ENCODE data around the gene ACOX1. TPM values are rescaled to one million over a fixed set of nuclear protein-coding genes. Genes with fewer than 3 reads are reported as not detected.
A peak's percentile ranks its signal among the peaks of the same experiment; 100 is the strongest.

Gene ACOX1
- total RNA-seq, 4 donors from 2014 or later, result 11.2 to 70.0 (median 42.0) TPM

GRCh38 chr17:75900691-75901533 is 78.1 kb downstream of the ACOX1 start:
- no peak overlapping the region for H3K27ac ChIP-seq
- H3K9me3 ChIP-seq, result no peaks in the 10 kb centered on the region
- peaks cover 0 to 7% of the 10 kb centered on the region in 2 donors for H3K4me1 ChIP-seq
- no peak for DNase-seq
- no peaks in the 10 kb centered on the region for H3K36me3 ChIP-seq
- TF ChIP-seq CTCF (IDR thresholded peaks at IDR 0.05), result no peak
- no peak for TF ChIP-seq POLR2A (IDR thresholded peaks at IDR 0.05)
- no peak overlapping the region for H3K4me3 ChIP-seq
- intact Hi-C loops (cut with DNase I; ENCODE audit: low total_unique reads), result no loop called here
- H3K27me3 ChIP-seq, result no peaks in the 10 kb centered on the region

- Histone ChIP-seq H3K9me3 (no peaks in the 10 kb centered on the region), H3K27me3 (no peaks in the 10 kb centered on the region), H3K4me3 (no peak overlapping the region), H3K4me1 (peaks cover 0 to 15% of the 10 kb centered on the region in 2 donors), H3K27ac (no peak overlapping the region), H3K36me3 (no peaks in the 10 kb centered on the region)
- no peak for DNase-seq
- intact Hi-C loops (cut with DNase I; ENCODE audit: low total_unique reads), result loop anchor here (10.0 kb wide), 1 partner anchor 55 kb away; the partner anchor contains the start of gene UNC13D
- TF ChIP-seq CTCF (IDR thresholded peaks at IDR 0.05) (no peak), POLR2A (IDR thresholded peaks at IDR 0.05) (no peak)
Observed at GRCh38 chr17:75899767-75900468, 79.0 kb downstream of the ACOX1 start.

GRCh38 chr17:75899353-75899752 is 79.6 kb downstream of the ACOX1 start:
- Histone ChIP-seq H3K4me1 (peaks cover 0 to 20% of the 10 kb centered on the region in 2 donors), H3K27me3 (no peaks in the 10 kb centered on the region), H3K9me3 (no peaks in the 10 kb centered on the region), H3K36me3 (no peaks in the 10 kb centered on the region), H3K27ac (no peak overlapping the region), H3K4me3 (no peak overlapping the region)
- TF ChIP-seq POLR2A (IDR thresholded peaks at IDR 0.05) (no peak), CTCF (IDR thresholded peaks at IDR 0.05) (no peak)
- DNase-seq, result no peak
- intact Hi-C loops (cut with DNase I; ENCODE audit: low total_unique reads), result loop anchor here (10.0 kb wide), 1 partner anchor 55 kb away; the partner anchor contains the start of gene UNC13D

- Histone ChIP-seq H3K4me3 (no peak overlapping the region), H3K4me1 (peaks cover 0 to 15% of the 10 kb centered on the region in 2 donors), H3K36me3 (no peaks in the 10 kb centered on the region), H3K27me3 (no peaks in the 10 kb centered on the region), H3K9me3 (no peaks in the 10 kb centered on the region), H3K27ac (no peak overlapping the region)
- intact Hi-C loops (cut with DNase I; ENCODE audit: low total_unique reads), result loop anchor here (10.0 kb wide), 1 partner anchor 54 kb away; the partner anchor contains the start of gene UNC13D
- DNase-seq, result no peak
- TF ChIP-seq POLR2A (IDR thresholded peaks at IDR 0.05), result no peak
- no peak for TF ChIP-seq CTCF (IDR thresholded peaks at IDR 0.05)
Observed at GRCh38 chr17:75898791-75899190, 80.2 kb downstream of the ACOX1 start.

- intact Hi-C loops (cut with DNase I; ENCODE audit: low total_unique reads), result loop anchor here (10.0 kb wide), 1 partner anchor 53 kb away; the partner anchor contains the start of gene UNC13D
- TF ChIP-seq CTCF (IDR thresholded peaks at IDR 0.05) (no peak), POLR2A (IDR thresholded peaks at IDR 0.05) (no peak)
- no peak for DNase-seq
- Histone ChIP-seq H3K9me3 (no peaks in the 10 kb centered on the region), H3K27me3 (no peaks in the 10 kb centered on the region), H3K27ac (peak overlapping the region in 1 of 2 donors; percentile 92), H3K4me1 (peaks cover 0 to 13% of the 10 kb centered on the region in 2 donors), H3K4me3 (no peak overlapping the region), H3K36me3 (no peaks in the 10 kb centered on the region)
Observed at GRCh38 chr17:75898065-75898464, 80.9 kb downstream of the ACOX1 start.
